SK-N-SH (cell line): ENCODE data around the gene KCNAB1. TPM values are rescaled to one million over a fixed set of nuclear protein-coding genes. Genes with fewer than 3 reads are reported as not detected.

Source experiments
- CTCF ChIA-PET: fragments of 300-600, 350-600 bp; formaldehyde crosslinking; extraction: SDS; loops from one replicate; lab custom pipeline; 2021; lab: Yijun Ruan, JAX
- POLR2A ChIA-PET: fragments of 350-600 bp; sonication (Branson Sonifier 250); formaldehyde crosslinking; extraction: SDS; loops from one replicate; lab custom pipeline; 2020; ENCODE audit warnings: antibody characterized with exemption, inconsistent platforms; lab: Yijun Ruan, JAX
- DNase-seq: peaks from one replicate; pipeline ENCODE4 v3.0.0; 2012
- H2AFZ ChIP-seq: fragments of 200-600 bp; sonication (generic); 2 replicates; pipeline ENCODE4 v1.8.1; 2016; ENCODE audit warnings: antibody characterized with exemption, mild to moderate bottlenecking, low read depth
- H3F3A ChIP-seq: fragments of 200-600 bp; sonication (generic); replicated peaks from 2 replicates; pipeline ENCODE3; 2016; ENCODE audit warnings: antibody characterized with exemption, mild to moderate bottlenecking; ENCODE audit not compliant: insufficient read depth
- H3K27ac ChIP-seq, 2 experiments: fragments of 200-500 bp in 1 of 2; fragments of 200-600 bp in 1 of 2; sonication (Bioruptor generic) in 1 of 2; sonication (generic), shearing (Covaris generic) in 1 of 2; 2 replicates each; pipeline versions ENCODE4 v1.5.1 to v1.6.1; 2014 to 2016; ENCODE audit warnings: low read depth in 2 of 2, inconsistent platforms in 1 of 2, low read length in 1 of 2, mild to moderate bottlenecking in 1 of 2, mixed read lengths in 1 of 2
- H3K27me3 ChIP-seq: fragments of 200-600 bp; sonication (generic), shearing (Covaris generic); 2 replicates; pipeline ENCODE4 v1.6.1; 2016; ENCODE audit warnings: mixed run types; ENCODE audit not compliant: insufficient read depth
- H3K36me3 ChIP-seq, 2 experiments: fragments of 200-500 bp in 1 of 2; fragments of 200-600 bp in 1 of 2; sonication (Bioruptor generic) in 1 of 2; sonication (generic) in 1 of 2; replicated peaks in 1 of 2; 2 replicates each; pipeline versions ENCODE3 to v1.5.1; 2014 to 2016; ENCODE audit warnings: low read length in 1 of 2, mild to moderate bottlenecking in 1 of 2; ENCODE audit not compliant: insufficient read depth in 2 of 2, control insufficient read depth in 1 of 2
- H3K4me1 ChIP-seq, 2 experiments: fragments of 200-500 bp in 1 of 2; fragments of 200-600 bp in 1 of 2; sonication (Bioruptor generic) in 1 of 2; sonication (generic), shearing (Covaris generic) in 1 of 2; 2 replicates each; pipeline versions ENCODE4 v1.5.1 to v1.6.1; 2014 to 2016; ENCODE audit warnings: low read depth in 1 of 2, low read length in 1 of 2, mixed run types in 1 of 2; ENCODE audit not compliant: insufficient read depth in 2 of 2, control insufficient read depth in 1 of 2
- H3K4me2 ChIP-seq: fragments of 200-600 bp; sonication (generic), shearing (Covaris generic); 2 replicates; pipeline ENCODE4 v1.6.1; 2017; ENCODE audit warnings: mixed run types
- H3K4me3 ChIP-seq, 2 experiments: fragments of 200-500 bp in 1 of 2; fragments of 200-600 bp in 1 of 2; sonication (Bioruptor generic) in 1 of 2; sonication (generic), shearing (Covaris generic) in 1 of 2; 2 replicates each; pipeline versions ENCODE4 v1.5.1 to v1.8.1; 2014 to 2016; ENCODE audit warnings: low read depth in 2 of 2, inconsistent platforms in 1 of 2, low read length in 1 of 2, mild to moderate bottlenecking in 1 of 2, mixed read lengths in 1 of 2, moderate library complexity in 1 of 2
- H3K79me2 ChIP-seq: fragments of 200-600 bp; sonication (generic); 2 replicates; pipeline ENCODE4 v1.8.1; 2017; ENCODE audit warnings: mild to moderate bottlenecking; ENCODE audit not compliant: insufficient read depth
- H3K9ac ChIP-seq: fragments of 200-600 bp; sonication (generic); 2 replicates; pipeline ENCODE4 v1.6.1; 2017; ENCODE audit warnings: mixed run types
- H3K9me2 ChIP-seq: fragments of 200-600 bp; sonication (generic); 2 replicates; pipeline ENCODE4 v1.6.1; 2017; ENCODE audit warnings: mixed run types
- H3K9me3 ChIP-seq: fragments of 200-600 bp; sonication (generic); 2 replicates; pipeline ENCODE4 v1.6.1; 2017; ENCODE audit warnings: mixed run types, mild to moderate bottlenecking, moderate library complexity
- H4K20me1 ChIP-seq: fragments of 200-600 bp; sonication (generic); 2 replicates; pipeline ENCODE4 v1.6.1; 2017; ENCODE audit warnings: mild to moderate bottlenecking, mixed run types; ENCODE audit not compliant: insufficient read depth
- CHD2 ChIP-seq: fragments of 150-350 bp; IDR thresholded peaks from 2 replicates; pipeline ENCODE4 v1.6.1; 2018; ENCODE audit warnings: low read length; ENCODE audit not compliant: partially characterized antibody
- ELF1 ChIP-seq: IDR thresholded peaks from 2 replicates; pipeline ENCODE4 v1.4.0; 2012
- EP300 ChIP-seq, 2 experiments: IDR thresholded peaks; 2 replicates each; pipeline versions ENCODE4 v1.4.0 to v1.6.1; 2012; ENCODE audit warnings: borderline replicate concordance in 1 of 2, low read depth in 1 of 2, low read length in 1 of 2
- EZH2phosphoT487 ChIP-seq: fragments of 200-600 bp; sonication (generic); IDR thresholded peaks from 2 replicates; pipeline ENCODE4 v1.6.1; 2017; ENCODE audit warnings: low read depth, mixed run types, mild to moderate bottlenecking, antibody characterized with exemption, moderate library complexity, borderline replicate concordance
- FOXM1 ChIP-seq: IDR thresholded peaks from 2 replicates; pipeline ENCODE4 v1.4.0; 2012; ENCODE audit warnings: low read depth, mild to moderate bottlenecking
- NFIC ChIP-seq: IDR thresholded peaks from 2 replicates; pipeline ENCODE4 v1.4.0; 2012; ENCODE audit warnings: borderline replicate concordance
- NRF1 ChIP-seq: IDR thresholded peaks from 2 replicates; pipeline ENCODE4 v1.6.1; 2012; ENCODE audit warnings: low read depth, mild to moderate bottlenecking, low read length
- POLR2AphosphoS5 ChIP-seq: IDR thresholded peaks from 2 replicates; pipeline ENCODE4 v1.6.1; 2012; ENCODE audit warnings: low read depth, low read length
- RAD21 ChIP-seq: IDR thresholded peaks from 2 replicates; pipeline ENCODE4 v1.6.1; 2012; ENCODE audit warnings: mild to moderate bottlenecking, low read length
- RCOR1 ChIP-seq: fragments of 150-350 bp; IDR thresholded peaks from 2 replicates; pipeline ENCODE4 v1.6.1; 2017; ENCODE audit warnings: antibody characterized with exemption, low read length
- REST ChIP-seq: IDR thresholded peaks from 2 replicates; pipeline ENCODE4 v1.6.1; 2012; ENCODE audit warnings: mild to moderate bottlenecking, low read depth, low read length, moderate library complexity
- RFX5 ChIP-seq: IDR thresholded peaks from 2 replicates; pipeline ENCODE4 v1.6.1; 2012; ENCODE audit warnings: mild to moderate bottlenecking, improper control_type of control experiment, low read length
- SIN3A ChIP-seq: IDR thresholded peaks from 2 replicates; pipeline ENCODE4 v1.6.1; 2012; ENCODE audit warnings: low read depth, mild to moderate bottlenecking, low read length, moderate library complexity, borderline replicate concordance
- SMC3 ChIP-seq: IDR thresholded peaks from 2 replicates; pipeline ENCODE4 v1.6.1; 2012; ENCODE audit warnings: low read depth, low read length, improper control_type of control experiment
- TAF1 ChIP-seq: IDR thresholded peaks from 2 replicates; pipeline ENCODE4 v1.6.1; 2012; ENCODE audit warnings: low read depth, mild to moderate bottlenecking, low read length, moderate library complexity, borderline replicate concordance
- TCF12 ChIP-seq: IDR thresholded peaks from 2 replicates; pipeline ENCODE4 v1.4.0; 2012
- USF1 ChIP-seq: IDR thresholded peaks from 2 replicates; pipeline ENCODE4 v1.4.0; 2012; ENCODE audit warnings: low read depth, borderline replicate concordance
- WGBS: methylation state at CpG from one replicate; pipeline ENCODE4 v1.1.6; 2017; ENCODE audit warnings: low lambda C conversion rate; 5-methylcytosine and 5-hydroxymethylcytosine counted together
- polyA plus RNA-seq, 3 experiments: library from polyadenylated mRNA; depleted of rRNA; stranded (reverse); fragments of >200 nt; gene quantifications; 2 replicates each; pipeline ENCODE4 v1.2.3, GENCODE V29; 2012
- TF ChIP-seq, protein P1 (sequence below): fragments of 150-350 bp; IDR thresholded peaks from 2 replicates; pipeline ENCODE4 v1.6.1; 2016; ENCODE audit warnings: mild to moderate bottlenecking, low read depth, low read length
- TF ChIP-seq, protein P2 (sequence below): IDR thresholded peaks from 2 replicates; pipeline ENCODE4 v1.4.0; 2012; ENCODE audit warnings: low read depth

Gene KCNAB1
- polyA plus RNA-seq, 1 of the 3 experiments (the other 2 are of a cell fraction) = 82.1 TPM

DNA sequence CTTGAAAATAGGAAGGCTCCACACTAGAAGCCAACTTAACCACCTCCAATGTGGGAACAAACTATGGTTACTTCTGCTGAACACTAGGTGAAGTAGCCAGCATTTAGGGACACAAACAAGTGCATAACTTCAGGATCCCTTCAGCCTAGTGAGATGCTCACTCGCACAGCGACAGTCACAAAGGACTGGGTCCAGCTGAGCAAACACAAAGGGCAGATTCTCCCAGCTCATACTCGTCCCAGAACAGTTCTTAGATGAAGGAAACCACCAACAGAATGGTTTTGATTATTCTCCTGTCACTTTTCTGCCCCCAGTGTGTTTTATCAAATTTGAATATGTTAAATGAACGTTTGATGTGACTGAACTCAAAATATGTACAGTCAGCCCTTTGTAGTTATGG, 201.6 kb downstream of the KCNAB1 start (continued):
- TF ChIP-seq, protein P1, sequence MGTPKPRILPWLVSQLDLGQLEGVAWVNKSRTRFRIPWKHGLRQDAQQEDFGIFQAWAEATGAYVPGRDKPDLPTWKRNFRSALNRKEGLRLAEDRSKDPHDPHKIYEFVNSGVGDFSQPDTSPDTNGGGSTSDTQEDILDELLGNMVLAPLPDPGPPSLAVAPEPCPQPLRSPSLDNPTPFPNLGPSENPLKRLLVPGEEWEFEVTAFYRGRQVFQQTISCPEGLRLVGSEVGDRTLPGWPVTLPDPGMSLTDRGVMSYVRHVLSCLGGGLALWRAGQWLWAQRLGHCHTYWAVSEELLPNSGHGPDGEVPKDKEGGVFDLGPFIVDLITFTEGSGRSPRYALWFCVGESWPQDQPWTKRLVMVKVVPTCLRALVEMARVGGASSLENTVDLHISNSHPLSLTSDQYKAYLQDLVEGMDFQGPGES = no peak
- TF ChIP-seq TAF1 = no peak
- TF ChIP-seq SMC3 = no peak
- TF ChIP-seq RAD21 = no peak

DNA sequence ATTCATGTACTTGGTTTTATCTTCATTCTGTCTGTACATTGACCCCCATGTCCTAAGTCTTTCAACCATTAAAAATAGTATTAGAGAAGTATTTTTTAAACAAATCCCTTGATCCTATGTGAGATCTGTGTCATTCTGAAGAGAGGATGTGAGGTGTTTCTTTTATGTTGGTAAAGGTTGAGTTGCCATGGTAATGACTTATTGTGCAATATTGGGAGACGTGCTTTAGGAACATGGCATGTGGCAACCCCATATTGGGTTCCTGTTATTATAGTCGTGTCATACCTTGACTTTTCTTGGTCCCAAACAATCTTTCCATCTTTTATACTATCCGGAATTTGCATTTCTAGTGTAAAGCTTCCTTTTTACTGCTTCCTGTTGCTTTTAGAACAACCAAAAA, 203.1 kb downstream of the KCNAB1 start:
- WGBS = 63% methylated on average over 3 of the region's 3 CpGs
- H4K20me1 ChIP-seq = no peaks in the 10 kb centered on the region
- no peaks in the 10 kb centered on the region for H3K9me2 ChIP-seq
- no peak for DNase-seq
- POLR2A ChIA-PET = no interaction called here
- H3K27ac ChIP-seq = no peak overlapping the region
- no peak overlapping the region for H3K9ac ChIP-seq
- CTCF ChIA-PET = interaction anchor here (1.0 kb wide), 1 partner anchor 127 kb away, joined by 3 read pairs; no protein-coding TSS in a partner anchor
- H3K9me3 ChIP-seq = no peaks in the 10 kb centered on the region
- no peak overlapping the region for H3K4me2 ChIP-seq
- H3F3A ChIP-seq = peaks cover 7% of the 10 kb centered on the region
- H3K4me3 ChIP-seq = no peak overlapping the region
- H3K79me2 ChIP-seq = peaks cover 100% of the 10 kb centered on the region
- H3K36me3 ChIP-seq = peaks cover 6 to 40% of the 10 kb centered on the region in 2 experiments
- H2AFZ ChIP-seq = no peak overlapping the region
- H3K27me3 ChIP-seq = no peaks in the 10 kb centered on the region
- peaks cover 3 to 7% of the 10 kb centered on the region in 2 experiments; a peak in 2 of 4 replicates for H3K4me1 ChIP-seq
- no peak for TF ChIP-seq NRF1
- TF ChIP-seq EP300 (IDR thresholded peaks at IDR 0.05; ENCODE audit: borderline replicate concordance in 1 of 2, low read depth in 1 of 2, low read length in 1 of 2) = no peak
- no peak for TF ChIP-seq USF1
- TF ChIP-seq SMC3 = no peak
- no peak for TF ChIP-seq ELF1
- TF ChIP-seq RCOR1 = no peak
- no peak for TF ChIP-seq FOXM1
- TF ChIP-seq REST = no peak
- no peak for TF ChIP-seq SIN3A
- no peak for TF ChIP-seq NFIC
- no peak for TF ChIP-seq RFX5
- TF ChIP-seq EZH2phosphoT487 = no peak
- TF ChIP-seq, protein P2, sequence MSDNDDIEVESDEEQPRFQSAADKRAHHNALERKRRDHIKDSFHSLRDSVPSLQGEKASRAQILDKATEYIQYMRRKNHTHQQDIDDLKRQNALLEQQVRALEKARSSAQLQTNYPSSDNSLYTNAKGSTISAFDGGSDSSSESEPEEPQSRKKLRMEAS = no peak
- TF ChIP-seq TCF12 = no peak
- TF ChIP-seq POLR2AphosphoS5 = no peak
- TF ChIP-seq CHD2 = no peak
